ENCODE measurements around the gene SIGMAR1.

The SIGMAR1 gene

DNA sequence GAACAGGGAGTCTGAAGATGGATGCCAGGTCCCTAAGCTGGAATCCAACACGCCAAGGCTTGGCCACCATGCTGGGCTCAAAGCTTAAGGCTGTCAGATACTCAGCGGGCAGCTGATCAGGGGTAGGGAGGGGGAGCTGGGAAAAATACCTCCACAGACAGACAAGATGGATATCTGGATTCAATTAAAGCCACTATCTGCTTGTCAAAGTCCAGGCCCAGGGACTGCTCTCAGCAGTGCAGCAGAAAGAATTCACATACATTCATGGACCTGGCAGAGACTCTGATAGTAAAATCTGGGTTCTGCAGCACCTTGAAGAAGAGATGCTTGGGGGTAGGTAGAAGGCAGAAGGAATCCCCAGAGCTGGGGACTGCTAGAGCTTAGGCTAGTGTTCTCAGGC, 22.5 kb downstream of the SIGMAR1 start:
- no peak for TF ChIP-seq CTCF (IDR thresholded peaks at IDR 0.05; ENCODE audit: extremely low read depth, insufficient read depth, missing control alignments)
- in situ Hi-C loops (cut with MboI; ENCODE audit: low pct_unique_long_range_greater_than_20kb, low sequenced_read_pairs, unreplicated experiment) = no loop called here
- no peak for DNase-seq (ENCODE audit: low spot score)

DNA sequence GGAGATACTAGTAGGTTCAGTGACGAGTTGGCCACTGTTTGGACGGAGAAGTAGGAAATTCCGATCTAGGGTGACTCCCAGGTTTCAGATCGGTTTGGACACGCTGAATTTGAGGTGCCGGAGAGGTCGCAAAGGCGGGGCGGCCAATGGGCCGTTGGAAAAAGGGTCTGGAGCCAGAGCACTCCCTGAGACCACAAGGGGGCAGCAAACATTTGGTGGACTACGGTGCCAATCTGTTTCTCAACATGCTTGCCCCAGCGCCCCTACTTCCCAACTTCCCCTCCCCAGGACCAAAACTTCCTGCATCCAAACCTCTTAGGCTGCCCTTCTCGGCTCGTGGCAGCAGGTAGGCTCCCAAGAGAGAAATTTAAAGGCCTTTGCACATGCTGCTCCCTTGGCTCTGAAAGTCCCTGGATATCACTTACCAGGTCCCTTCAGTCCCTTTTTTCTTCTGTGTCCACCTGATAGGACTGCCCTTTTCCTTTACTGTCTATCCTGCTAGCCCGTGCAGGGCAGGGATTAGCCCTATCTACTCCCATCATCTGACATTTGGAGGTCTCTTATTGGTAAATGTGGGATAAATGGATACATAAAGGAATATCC, 24.7 kb downstream of the SIGMAR1 start:
- peak; percentile 83 for DNase-seq (ENCODE audit: low spot score)
- peak; percentile 87 for TF ChIP-seq CTCF (IDR thresholded peaks at IDR 0.05; ENCODE audit: extremely low read depth, insufficient read depth, missing control alignments)
- in situ Hi-C loops (cut with MboI; ENCODE audit: low pct_unique_long_range_greater_than_20kb, low sequenced_read_pairs, unreplicated experiment) = no loop called here

DNA sequence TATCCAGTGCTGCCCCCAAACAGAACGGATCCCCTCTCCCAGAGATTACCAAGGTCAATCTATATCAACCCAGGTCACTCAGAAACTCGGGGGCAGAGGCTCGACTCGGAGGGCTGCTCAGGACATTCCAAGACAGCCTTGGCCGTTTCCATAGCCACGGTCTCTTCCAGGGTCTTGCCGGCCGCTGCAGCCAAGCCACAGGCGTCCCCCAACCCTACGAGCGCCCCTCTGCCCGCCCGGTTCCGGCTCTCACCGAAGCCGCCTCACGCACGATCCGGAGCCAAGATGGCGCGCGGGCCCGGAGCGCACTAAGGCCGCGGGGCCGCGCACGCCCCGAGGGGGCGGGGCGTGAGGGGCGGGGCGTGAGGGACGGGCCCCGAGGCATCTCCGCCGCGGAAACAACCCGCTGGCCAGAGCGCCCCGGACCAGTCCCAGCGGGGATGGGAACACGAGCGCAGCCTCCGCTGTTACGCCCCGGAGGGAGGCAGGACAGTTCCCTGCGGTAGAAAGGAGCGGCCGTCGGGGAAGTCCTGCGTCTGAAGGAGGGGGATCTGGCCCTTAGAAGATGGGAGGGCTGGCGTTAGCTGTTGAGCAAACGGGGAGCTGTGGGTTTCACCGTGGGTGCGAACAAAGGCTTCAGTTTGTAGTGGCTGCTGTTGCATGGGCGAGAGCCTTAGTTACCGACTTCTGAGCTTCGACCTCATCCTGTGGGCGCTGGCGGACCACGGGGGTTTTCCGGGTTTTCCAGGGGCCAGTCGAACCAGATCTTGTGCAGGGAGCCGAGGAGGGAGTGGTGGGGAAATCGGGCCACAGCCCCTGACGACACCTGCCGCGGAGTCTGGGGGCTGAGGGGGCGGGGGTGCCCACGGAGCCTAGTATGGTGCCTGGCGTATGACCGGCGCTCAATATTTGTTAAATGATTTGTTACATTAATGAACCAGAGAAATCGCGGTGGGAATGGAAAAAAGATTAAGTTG, 25.5 kb downstream of the SIGMAR1 start, which contains the start of gene RPP25L:
Gene RPP25L (minus strand): TSS at position 287 of the 977 bp plus-strand sequence. CDS start 801 bp downstream, outside the sequence.
- peak; percentile 96 for DNase-seq (ENCODE audit: low spot score)
- TF ChIP-seq CTCF (IDR thresholded peaks at IDR 0.05; ENCODE audit: extremely low read depth, insufficient read depth, missing control alignments) = no peak
- in situ Hi-C loops (cut with MboI; ENCODE audit: low pct_unique_long_range_greater_than_20kb, low sequenced_read_pairs, unreplicated experiment) = no loop called here

DNA sequence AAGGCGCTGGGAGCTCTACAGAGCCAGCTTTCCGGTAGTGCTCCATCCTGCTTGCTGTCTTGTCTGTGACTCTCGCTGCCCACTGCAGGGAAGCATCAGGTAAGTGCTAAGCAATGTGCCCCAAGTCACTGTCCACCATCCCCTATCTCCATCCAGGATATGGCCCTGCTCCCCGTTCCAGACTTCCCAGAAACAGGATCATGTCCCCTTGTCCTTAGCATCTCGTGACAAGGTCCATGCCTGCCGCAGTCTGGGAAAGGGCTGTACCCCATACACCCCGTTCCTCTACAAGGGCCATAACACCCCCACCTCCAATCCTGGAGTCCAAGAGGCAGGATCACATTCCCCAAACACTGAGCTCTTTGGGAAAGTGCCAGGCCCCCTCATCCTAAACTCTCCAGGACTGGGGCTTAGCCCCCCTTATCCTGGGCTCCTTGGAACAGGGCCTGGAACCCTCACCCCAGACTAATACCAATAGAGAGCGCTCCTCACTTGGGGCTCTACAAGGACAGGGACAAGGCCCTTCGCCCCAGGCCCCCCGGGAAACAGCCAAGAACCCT, 26.3 kb downstream of the SIGMAR1 start:
- TF ChIP-seq CTCF (IDR thresholded peaks at IDR 0.05; ENCODE audit: extremely low read depth, insufficient read depth, missing control alignments) = no peak
- in situ Hi-C loops (cut with MboI; ENCODE audit: low pct_unique_long_range_greater_than_20kb, low sequenced_read_pairs, unreplicated experiment) = no loop called here
- DNase-seq (ENCODE audit: low spot score) = no peak

- TF ChIP-seq CTCF (IDR thresholded peaks at IDR 0.05; ENCODE audit: extremely low read depth, insufficient read depth, missing control alignments) = no peak
- DNase-seq (ENCODE audit: low spot score) = no peak
- in situ Hi-C loops (cut with MboI; ENCODE audit: low pct_unique_long_range_greater_than_20kb, low sequenced_read_pairs, unreplicated experiment) = no loop called here
Observed at GRCh38 chr9:34610434-34611206, 27.0 kb downstream of the SIGMAR1 start.

DNA sequence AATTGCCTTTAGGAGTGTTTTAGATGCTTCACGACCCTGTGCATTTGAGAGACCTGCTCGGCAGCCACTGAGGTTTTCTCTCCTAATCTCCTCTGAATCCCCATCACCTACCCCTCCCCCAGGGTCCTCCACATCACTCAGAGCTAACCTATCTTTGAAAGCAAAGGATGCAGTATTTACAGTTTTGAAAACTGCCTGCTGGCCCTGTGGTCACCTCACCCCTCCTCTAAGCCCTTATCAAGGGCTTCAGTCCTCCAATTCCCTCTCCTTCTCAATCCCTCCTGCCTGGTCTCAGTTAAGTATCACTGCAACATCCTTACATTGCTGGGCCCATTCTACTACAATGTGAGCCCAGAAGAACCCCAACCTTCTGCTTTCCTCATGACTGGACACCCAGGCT, 30.3 kb downstream of the SIGMAR1 start:
- in situ Hi-C loops (cut with MboI; ENCODE audit: low pct_unique_long_range_greater_than_20kb, low sequenced_read_pairs, unreplicated experiment) = no loop called here
- no peak for DNase-seq (ENCODE audit: low spot score)
- no peak for TF ChIP-seq CTCF (IDR thresholded peaks at IDR 0.05; ENCODE audit: extremely low read depth, insufficient read depth, missing control alignments)

All from GM13977 (cell line).